Pons (tissue), 1 donor: ENCODE measurements around the gene FAM111A.
A peak's percentile ranks its signal among the peaks of the same experiment; 100 is the strongest.

Experiments
- DNase-seq: peaks from one replicate; pipeline ENCODE4 v3.0.0-alpha.2; 2016; ENCODE audit warnings: low spot score

Gene FAM111A

DNA sequence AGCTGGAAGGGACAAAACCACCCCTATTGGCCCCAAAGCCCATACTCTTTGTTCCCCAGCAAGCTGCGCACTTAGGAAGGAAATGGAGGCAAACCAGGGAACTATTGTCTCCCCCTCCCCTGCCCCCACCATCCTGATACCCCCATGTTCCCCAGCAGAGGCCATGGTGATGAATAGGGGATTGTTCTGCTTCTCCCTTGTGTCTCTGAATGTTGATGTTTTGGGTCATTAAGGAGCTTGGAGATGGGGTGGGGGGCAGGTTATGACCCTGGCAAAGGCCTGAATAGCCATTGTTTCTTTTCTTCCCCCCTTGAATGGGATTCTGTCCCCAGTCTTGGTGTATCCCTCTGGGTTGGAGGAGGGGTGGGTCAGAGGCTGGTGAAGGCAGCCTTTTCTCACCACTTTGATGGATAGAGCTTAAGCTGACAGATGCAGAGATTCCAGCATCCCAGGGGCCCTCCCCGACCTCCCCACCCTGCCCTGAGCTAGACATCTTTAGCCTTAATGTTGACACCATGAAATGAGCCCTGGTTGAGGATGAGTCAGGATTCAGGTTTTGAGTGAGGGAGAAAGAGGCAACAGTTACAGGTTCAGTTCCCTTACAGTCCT lies 37.6 kb downstream of the FAM111A start:
- peak; percentile 89 for DNase-seq

DNA sequence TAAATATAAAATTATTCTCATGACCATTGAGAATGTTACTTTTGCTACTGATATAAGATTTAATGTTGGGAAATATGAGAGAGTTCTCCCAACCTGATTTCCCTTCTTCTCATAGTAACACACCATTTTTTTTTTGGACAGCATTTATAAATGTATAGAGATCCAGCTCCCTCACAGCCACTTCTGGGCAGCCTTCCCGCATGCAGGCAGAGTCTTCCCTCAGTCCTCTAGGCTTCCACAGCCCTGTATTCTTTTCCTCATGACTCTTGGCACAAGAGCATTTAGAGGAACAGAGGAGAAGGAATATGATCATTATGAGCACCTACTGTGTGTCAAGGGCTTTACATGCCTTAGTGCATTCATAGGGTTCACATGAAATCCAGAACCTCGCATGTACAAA lies 38.3 kb downstream of the FAM111A start:
- DNase-seq, result no peak

DNA sequence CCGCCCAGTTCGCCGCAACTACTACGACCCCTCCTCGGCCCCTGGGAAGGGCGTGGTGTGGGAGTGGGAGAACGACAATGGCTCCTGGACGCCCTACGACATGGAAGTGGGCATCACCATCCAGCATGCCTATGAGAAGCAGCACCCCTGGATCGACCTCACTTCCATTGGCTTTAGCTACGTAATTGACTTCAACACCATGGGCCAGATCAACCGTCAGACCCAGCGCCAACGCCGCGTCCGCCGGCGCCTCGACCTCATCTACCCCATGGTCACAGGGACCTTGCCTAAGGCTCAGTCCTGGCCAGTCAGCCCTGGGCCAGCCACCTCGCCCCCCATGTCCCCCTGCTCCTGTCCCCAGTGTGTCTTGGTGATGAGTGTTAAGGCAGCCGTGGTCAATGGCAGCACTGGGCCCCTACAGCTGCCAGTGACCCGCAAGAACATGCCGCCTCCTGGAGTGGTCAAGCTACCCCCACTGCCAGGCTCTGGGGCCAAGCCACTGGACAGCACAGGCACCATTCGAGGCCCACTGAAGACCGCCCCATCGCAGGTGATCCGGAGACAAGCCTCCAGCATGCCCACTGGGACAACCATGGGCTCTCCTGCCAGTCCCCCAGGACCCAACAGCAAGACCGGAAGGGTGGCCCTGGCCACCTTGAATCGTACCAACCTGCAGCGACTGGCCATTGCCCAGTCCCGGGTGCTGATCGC lies 39.2 kb downstream of the FAM111A start:
- no peak for DNase-seq

DNA sequence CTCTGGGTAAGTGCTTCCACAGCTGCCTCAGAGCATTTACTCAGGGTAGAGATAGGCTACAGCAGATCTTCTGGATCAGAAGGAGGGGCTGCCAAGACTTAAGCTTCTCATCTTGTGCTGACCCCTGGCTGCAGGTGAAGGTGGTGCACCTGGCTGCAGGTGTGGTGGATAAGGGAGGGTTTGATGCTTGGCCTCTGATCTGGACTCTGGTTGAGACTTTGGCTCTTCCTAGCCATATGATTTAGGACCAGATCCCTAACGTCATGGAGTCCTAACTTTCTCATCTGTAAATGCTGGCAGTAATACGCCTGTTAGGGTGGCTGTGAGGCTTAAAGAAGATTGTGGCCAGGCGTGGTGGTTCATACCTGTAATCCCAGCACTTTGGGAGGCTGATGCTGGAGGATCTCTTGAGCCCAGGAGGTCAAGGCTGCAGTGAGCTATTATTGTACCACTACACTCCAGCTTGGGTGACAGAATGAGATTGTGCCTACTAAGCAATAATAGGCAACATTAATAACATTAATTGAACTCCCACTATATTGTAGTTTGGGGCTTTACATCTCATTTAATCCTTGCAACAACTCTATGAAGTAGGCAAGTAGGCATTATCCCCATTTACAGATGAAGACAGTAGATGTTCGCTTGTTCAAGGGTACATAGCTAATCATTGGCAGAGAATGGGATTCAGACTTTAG lies 39.9 kb downstream of the FAM111A start:
- DNase-seq, result no peak

DNA sequence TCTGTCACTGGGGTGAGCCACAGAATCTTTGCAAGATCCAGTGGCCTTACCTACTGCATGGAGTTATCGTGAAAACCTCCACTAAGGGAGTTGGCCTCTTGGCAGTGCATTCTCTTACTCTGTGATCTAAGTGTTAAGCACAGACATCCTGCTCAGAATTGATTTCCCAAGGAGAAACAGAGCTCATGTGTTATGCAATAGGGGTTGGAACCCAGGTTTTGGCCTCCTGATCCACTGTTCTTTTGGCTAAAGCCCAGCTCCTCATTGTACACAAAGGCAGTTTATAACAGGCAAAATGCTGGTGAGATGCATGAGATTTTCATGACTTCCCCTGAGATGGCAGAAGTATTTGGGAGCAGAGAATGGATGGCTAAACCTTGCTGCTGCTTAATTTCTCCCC lies 41.1 kb downstream of the FAM111A start:
- DNase-seq, result no peak

DNA sequence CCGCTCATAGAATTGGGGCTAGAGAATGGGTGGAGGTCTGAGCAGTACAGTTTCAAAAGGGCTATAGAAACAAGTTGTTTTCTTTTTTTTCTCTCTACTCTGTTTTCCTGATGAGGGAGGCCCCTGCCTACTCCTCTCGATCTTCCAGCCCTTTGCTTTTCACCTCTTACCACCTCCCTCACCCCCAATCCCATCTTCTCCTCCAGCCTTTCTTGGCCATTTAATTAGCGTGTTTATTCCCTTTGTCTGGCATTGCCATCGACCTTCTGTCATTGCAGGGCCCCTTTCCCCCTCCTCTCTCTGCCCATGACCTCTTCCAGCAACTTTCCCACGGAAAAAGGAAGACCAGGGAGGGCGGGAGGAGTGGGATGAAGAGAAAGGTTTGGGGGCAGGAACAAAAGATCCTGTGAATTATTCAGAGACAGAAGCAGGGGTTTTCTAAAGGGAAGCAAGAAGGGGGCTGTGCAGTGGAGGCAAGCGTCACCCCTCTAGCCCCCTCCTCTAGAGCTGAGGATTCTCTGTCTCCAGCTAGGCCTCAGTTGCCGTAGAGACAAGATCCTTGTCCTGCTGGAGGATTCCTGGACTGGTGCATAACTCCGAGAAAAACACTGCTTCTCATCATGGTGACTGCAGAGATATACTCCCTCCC lies 42.2 kb downstream of the FAM111A start:
- no peak for DNase-seq

DNA sequence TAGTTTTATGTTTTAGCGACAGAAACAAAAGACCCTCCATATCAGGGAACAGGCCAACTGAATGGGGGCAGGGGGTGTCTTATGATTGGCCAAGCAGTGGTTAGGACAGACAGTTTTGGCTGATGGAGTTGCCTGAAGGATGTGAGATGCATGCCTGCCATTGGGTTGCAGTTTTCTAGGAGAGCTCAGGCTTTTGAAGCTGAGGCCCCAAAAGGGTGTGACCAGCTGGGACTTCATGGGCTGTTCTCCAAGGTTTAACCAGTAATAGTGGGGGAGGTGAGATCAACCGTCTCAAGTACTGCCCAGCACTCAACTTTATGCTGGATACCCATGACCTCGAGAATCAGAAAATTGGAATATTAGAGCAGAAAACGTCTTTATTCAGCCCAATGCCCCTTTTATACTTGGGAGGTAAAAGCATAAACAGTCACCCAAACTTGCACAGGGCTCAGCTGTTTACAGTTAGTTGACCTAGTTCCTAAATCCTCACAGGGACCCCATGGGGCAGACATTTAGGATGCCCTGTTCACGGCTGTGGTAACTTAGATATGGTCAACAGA lies 42.8 kb downstream of the FAM111A start:
- no peak for DNase-seq

DNA sequence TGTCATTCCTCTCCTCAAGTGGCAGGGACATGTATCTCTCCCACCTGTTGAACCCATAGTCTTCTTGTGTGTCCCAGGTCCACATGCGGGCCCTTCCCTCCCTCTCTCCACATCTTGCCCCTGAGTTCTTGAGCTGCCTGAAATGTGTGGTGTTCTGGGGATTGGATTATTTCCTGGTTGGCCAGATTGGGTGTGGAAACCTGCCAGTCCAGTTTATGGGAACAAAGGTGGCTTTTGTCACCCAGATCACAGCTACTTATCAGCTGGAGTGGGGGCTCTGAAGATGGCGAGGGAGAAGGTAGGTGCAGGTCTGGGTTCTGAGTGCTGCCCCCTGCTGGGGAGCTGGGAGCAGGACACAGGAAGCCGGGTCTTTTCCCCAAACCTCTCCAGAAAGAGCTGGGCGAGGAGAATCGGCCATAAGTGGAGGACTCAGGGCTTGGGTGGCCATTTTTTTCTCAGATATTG lies 43.5 kb downstream of the FAM111A start:
- no peak for DNase-seq

DNA sequence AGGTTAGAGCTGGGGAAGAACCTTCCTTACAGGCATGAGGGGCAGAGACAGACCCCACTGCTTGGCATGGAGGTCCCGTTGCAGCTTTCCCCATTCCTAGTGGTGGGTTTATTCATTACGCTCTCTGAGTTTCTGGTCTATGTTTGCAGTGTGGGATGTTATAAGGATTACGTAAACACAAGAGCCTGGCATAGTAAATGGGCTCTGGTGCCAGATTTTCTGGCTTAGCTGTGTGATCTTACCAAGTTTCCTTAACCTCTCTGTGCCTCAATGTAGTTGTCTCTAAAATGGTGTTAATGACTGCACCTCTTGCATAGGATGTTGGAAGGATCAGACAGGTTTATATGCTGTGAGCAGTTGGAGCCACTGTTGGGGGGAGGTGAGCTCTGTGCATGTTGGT lies 44.4 kb downstream of the FAM111A start:
- DNase-seq, result no peak

DNA sequence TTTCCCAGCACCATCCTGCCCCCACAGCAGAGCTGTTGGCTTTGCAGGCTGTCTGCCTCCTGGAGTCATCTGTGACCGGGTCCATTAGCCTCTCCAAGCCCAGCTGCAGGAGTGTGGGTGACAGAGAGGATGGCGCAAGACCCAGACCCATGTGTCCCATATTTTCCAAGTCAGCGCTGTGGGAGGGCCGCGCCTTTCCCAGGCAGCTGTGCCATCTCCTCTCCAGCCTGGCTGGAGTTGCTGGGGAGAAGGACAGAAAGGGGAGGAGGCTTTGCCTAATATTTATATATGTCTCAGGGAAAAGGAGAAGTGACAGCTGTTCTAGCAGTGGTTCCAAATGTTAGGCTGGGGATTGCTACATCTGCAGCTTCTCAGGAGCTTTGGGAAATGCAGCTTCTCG lies 44.9 kb downstream of the FAM111A start:
- DNase-seq, result no peak

DNA sequence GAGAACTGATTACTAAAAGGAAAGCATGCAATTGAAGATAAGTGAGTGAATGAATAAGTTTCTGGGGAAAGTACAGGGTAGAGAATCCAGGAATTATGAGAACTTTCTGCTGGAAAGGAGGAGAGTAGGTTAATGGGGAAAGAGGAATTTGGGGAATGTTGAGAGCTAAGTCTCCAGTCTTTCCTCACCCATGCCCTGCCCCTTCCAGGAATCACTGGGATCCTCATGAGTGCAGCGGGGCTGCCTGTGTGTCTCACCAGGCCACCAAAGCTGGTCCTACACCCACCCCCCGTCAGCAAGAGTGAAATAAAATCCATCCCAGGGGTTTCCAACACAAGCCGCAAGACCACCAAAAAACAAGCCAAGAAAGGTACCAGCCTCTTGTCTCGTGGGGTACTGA lies 46.3 kb downstream of the FAM111A start:
- no peak for DNase-seq

DNA sequence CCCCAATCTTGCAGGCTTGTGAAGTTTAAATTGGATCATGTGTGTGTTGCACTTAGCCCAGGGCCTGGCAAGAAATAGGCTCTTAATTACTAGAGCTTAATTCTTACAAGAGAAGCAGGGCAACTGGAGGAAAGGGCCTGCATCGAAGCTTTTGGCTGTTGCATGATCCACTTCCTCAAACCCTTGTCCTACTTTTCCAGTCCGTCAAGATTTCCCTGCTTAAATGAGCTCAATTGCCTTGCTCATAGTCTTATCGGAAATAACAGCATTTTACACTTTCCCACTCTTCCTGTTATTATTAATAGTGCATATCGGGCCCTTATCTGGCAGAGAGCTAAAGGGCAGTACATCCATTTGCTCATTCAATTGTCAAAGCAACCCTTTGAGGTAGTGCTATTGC lies 47.3 kb downstream of the FAM111A start:
- DNase-seq, result no peak

DNA sequence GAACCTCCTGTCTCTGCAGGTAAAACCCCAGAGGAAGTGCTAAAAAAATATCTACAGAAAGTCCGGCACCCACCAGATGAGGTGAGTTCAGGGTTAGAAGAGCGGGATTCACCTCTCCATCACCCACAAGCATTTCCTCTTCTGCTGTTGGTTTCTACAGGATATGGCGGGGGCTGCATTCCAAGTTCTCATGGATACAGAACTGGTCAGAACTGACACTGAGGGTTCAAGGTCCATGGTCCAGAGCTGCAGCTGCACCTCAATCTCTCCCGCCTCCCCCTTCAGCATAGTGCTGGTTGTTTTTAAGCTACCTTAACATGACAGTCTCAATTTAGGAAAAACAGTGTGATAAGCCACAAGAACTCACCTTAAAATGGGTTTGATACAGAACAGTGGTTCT lies 48.4 kb downstream of the FAM111A start:
- DNase-seq, result no peak

DNA sequence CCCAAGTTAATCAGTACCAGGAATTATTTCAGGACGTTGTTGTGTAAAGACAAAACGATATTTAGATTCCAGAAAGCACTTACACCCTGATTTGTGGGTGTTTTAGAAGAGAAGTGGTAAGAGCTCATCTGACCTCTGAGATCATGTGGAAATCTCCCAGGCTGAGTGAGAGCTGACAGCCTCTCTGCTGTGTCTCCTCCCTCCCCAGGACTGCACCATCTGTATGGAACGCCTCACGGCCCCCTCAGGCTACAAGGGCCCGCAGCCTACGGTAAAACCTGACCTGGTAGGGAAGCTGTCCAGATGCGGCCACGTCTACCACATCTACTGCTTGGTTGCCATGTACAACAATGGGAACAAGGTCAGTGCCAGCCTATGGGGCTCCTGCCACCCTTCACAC lies 49.2 kb downstream of the FAM111A start:
- DNase-seq, result no peak

DNA sequence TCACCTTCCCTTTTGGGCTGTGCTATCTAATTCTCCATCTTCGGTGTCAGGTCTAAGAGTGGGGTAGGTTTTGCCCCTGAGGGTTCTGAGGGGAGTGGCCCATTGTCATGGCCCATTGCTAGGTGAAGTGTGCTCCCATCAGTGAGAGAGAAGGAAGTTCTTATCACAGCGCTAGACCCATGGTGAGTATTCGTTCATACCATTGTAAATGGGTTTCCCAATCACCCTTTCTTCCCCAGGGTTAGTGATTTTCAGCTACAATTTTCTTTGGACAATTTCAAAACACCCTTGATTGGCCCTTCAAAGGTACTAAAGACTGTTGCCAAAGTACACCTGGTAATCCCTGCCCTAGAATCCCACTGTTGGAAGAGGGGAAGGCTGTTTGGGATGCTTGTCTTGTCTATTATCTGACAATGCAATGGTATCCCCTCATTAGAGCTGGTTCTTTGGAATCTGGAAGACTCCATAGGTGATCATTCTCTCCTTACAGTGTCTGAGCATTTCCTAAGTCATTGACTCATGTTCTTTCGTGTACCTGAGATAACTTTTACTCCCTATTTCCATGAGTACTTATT lies 49.9 kb downstream of the FAM111A start:
- no peak for DNase-seq

DNA sequence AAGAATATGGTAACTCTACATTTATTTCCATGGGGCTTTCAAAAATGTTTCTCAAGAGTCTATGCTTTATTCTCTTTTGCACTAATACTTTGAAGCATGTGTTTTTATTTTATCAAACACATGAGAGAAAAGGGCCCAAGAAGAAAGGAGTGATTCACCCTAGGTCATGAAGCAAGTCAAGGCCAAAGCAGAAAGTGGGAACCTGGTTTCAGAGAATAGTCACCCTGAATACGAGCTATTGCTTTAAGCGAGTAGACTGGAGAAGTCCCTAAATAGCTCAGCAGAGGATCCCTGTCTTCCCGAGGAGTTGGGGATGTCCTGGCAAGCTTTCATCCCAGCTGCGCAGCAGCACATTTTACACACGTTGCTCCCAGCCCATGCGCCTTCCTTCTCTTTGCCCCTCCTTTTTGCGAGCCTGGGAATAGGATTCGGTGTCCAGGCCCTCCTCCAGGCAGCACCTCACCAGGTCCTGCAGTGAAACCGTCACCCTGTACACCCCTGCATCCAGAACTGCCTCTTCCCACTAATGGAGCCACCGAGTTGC lies 51.0 kb downstream of the FAM111A start:
- DNase-seq, result no peak

DNA sequence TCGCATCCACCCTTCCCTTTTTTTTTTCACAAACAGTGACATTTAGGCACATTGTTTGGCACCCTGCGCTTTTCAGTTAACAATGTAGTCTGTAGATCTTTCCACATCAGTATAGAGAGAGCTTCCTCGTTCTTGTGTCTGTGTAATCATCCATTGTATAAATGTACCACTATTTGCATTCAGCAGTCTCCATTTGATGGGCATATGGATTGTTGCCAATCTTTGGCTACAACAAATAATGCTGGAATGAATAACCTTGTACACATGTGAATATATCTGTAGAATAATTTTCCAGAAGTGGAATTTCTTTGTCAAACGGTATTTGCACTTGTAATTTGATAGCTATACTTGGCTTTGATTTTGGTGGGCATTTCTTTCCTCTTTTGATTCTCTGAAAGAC lies 52.9 kb downstream of the FAM111A start:
- DNase-seq, result no peak

DNA sequence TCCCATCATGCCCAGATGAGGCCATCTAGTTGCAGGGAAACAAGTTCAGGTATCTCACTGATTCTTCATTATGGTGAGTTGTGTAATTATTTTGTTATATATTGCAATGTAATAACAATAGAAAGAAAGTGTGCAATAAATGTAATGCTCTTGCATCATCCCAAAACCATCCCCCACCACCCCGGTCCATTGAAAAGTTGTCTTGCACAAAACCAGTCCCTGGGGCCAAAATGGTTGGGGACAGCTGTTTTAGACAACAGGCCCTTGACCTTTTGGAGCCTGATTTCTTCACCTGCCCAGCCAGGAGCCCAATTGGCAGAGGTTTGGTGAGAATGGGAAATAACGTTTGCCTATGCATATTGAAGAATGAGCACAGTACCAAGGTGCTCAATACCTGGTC lies 54.1 kb downstream of the FAM111A start:
- no peak for DNase-seq

DNA sequence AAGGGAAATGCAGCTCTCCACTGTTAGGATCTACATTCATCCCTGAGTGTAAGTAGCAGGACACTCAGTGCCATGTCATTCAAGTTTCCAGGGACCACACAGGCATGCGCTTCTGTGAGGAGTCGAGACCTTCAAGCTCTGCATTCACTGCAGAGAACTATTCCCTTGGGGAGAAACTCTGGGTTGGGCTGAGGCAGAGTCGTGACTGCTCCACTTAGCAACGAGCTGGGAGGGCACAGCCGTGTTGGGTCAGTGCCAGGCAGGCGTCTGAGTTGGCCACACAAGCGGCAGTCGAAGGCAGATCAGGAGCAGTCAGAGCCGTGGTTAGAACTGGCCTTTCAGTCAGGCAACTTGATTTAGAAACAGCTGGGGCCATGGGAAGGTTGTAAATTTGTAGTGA lies 55.3 kb downstream of the FAM111A start:
- peak; percentile 83 for DNase-seq

DNA sequence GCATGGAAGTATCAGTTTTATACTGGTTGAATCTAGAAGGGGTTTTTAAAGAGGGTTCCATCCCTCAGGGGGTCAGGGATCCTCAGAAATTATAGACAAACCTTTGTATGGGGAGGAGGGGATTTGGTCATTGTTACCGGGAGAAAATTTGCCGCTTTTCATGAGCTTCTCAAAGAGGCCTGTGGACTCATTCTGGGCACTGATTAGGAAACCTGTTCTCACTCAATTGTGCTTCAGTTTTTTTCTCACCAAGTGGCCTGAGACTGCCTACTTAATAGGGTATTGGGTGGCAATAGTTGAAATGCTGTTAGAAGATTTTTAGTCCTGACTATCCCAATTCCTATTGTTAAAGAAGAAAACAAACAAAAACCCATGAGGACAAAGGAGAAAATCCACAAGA lies 56.1 kb downstream of the FAM111A start:
- no peak for DNase-seq

DNA sequence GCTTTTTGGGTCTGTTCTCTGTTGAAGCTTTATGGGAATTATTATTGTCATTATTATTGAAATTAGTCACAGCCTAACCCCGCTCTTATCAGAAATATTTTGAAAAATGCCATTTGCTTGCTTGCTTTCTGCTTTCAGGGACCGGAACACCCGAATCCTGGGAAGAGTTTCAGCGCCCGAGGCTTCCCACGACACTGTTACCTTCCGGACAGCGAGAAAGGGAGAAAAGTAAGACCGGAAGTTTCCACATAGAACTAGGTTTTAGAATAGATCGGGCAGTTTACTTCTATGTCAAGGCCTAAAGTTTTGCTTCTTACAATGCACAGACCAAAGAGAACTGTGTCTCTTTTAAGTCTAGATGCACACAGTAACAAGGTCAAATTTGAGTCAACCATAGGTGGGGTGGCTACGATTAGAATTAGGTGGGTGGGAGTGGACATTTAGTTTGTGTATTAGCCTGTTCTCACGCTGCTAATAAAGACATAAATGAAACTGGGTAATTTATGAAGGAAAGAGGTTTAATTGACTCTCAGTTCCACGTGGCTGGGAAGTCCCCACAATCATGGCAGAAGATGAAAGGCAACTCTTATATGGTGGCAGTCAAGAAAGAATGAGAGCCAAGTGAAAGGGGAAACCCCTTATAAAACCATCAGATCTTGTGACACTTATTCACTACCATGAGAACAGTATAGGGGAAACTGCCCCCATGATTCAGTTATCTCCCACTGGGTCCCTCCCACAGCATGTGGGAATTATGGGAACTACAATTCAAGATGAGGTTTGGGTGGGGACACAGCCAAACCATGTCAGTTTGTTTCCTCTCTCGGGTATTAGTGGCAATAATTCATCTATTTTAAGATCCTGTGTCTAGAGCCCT lies 57.1 kb downstream of the FAM111A start:
- DNase-seq, result no peak
